HCT116 (cell line): Measurements from ENCODE around the gene RBFOX2. TPM values are rescaled to one million over a fixed set of nuclear protein-coding genes. Genes with fewer than 3 reads are reported as not detected.

ENCODE experiments used
- ATAC-seq: fragments of 200-7000 bp; cut with Tn5 transposase; 2 replicates; pipeline ENCODE4 v1.9.1; 2020; ENCODE audit warnings: mild to moderate bottlenecking, moderate library complexity
- BruUV-seq: library from RNA; stranded (reverse); fragments of 400-500 nt; replicated peaks from 2 replicates; lab custom pipeline; 2021; lab: Mats Ljungman, UMichigan
- CTCF ChIA-PET: fragments of 300-600 bp; sonication (Branson Sonifier 250); formaldehyde crosslinking; loops from one replicate; lab custom pipeline; 2021; ENCODE audit warnings: antibody characterized with exemption; lab: Charles Lee
- POLR2A ChIA-PET: fragments of 300-600, 350-600 bp; sonication (Branson Sonifier 250); formaldehyde crosslinking; loops from one replicate; lab custom pipeline; 2021; ENCODE audit warnings: antibody characterized with exemption; lab: Charles Lee
- RAD21 ChIA-PET, 2 experiments: fragments of 300-600 bp; sonication (Branson Sonifier 250); formaldehyde crosslinking; loops; one replicate each; lab custom pipeline; 2023; ENCODE audit warnings: low total read pairs in 2 of 2; ENCODE audit not compliant: uncharacterized antibody in 2 of 2, unreplicated experiment in 2 of 2, low non-redundant PET in 1 of 2; lab: Charles Lee
- DNase-seq: peaks from one replicate; pipeline ENCODE4 v3.0.0-alpha.2; 2010; ENCODE audit warnings: low read depth, low spot score
- H2AFZ ChIP-seq: fragments of 200-600 bp; shearing (Covaris generic), sonication (generic); 2 replicates; pipeline ENCODE4 v1.6.1; 2017; ENCODE audit warnings: low read depth, mixed run types, mixed read lengths, antibody characterized with exemption, low read length; ENCODE audit not compliant: poor library complexity, severe bottlenecking
- H3K27ac ChIP-seq: 2 replicates; pipeline ENCODE4 v1.5.1; 2012; ENCODE audit warnings: low read depth, low read length
- H3K27me3 ChIP-seq: fragments of 200-600 bp; sonication (generic); 2 replicates; pipeline ENCODE4 v1.6.1; 2016; ENCODE audit warnings: mixed run types, low read length, mixed read lengths; ENCODE audit not compliant: insufficient read depth
- H3K36me3 ChIP-seq, 2 experiments: fragments of 200-500 bp in 1 of 2; fragments of 200-600 bp in 1 of 2; sonication (Bioruptor generic) in 1 of 2; sonication (generic) in 1 of 2; 2 replicates each; pipeline versions ENCODE4 v1.5.1 to v1.6.1; 2014 to 2016; ENCODE audit warnings: low read length in 2 of 2, inconsistent platforms in 1 of 2, mixed read lengths in 1 of 2, mixed run types in 1 of 2; ENCODE audit not compliant: insufficient read depth in 2 of 2, control insufficient read depth in 1 of 2
- H3K4me1 ChIP-seq, 2 experiments: fragments of 200-600 bp in 1 of 2; sonication (generic) in 1 of 2; 2 replicates each; pipeline versions ENCODE4 v1.5.1 to v1.6.1; 2012 to 2017; ENCODE audit warnings: low read length in 2 of 2, inconsistent platforms in 1 of 2, mild to moderate bottlenecking in 1 of 2, mixed read lengths in 1 of 2, mixed run types in 1 of 2, moderate library complexity in 1 of 2; ENCODE audit not compliant: insufficient read depth in 2 of 2, control insufficient read depth in 1 of 2
- H3K4me2 ChIP-seq: fragments of 200-600 bp; sonication (generic); 2 replicates; pipeline ENCODE4 v1.6.1; 2017; ENCODE audit warnings: mixed run types, low read length, mixed read lengths
- H3K4me3 ChIP-seq, 2 experiments: fragments of 200-600 bp in 1 of 2; sonication (generic) in 1 of 2; replicated peaks in 1 of 2; 2 replicates each; pipeline ENCODE4 v1.5.1; 2011 to 2016; ENCODE audit warnings: low read length in 2 of 2, control low read depth in 1 of 2, low read depth in 1 of 2, mild to moderate bottlenecking in 1 of 2, mixed read lengths in 1 of 2, mixed run types in 1 of 2
- H3K79me2 ChIP-seq: fragments of 200-600 bp; sonication (generic); 2 replicates; pipeline ENCODE4 v1.6.1; 2017; ENCODE audit warnings: mild to moderate bottlenecking, mixed run types, low read length, moderate library complexity, mixed read lengths; ENCODE audit not compliant: insufficient read depth
- H3K9ac ChIP-seq: fragments of 200-600 bp; sonication (generic); 2 replicates; pipeline ENCODE4 v1.6.1; 2016; ENCODE audit warnings: low read length, mixed read lengths
- H3K9me2 ChIP-seq: fragments of 200-600 bp; sonication (generic), shearing (Covaris generic); 2 replicates; pipeline ENCODE4 v1.6.1; 2017; ENCODE audit warnings: mixed run types, mild to moderate bottlenecking, moderate library complexity; ENCODE audit not compliant: insufficient read depth
- H3K9me3 ChIP-seq, 2 experiments: fragments of 200-500 bp in 1 of 2; fragments of 200-600 bp in 1 of 2; sonication (Bioruptor generic) in 1 of 2; sonication (generic) in 1 of 2; 2 replicates each; pipeline ENCODE4 v1.6.1; 2014 to 2017; ENCODE audit warnings: low read length in 2 of 2, mixed read lengths in 2 of 2, inconsistent platforms in 1 of 2, low read depth in 1 of 2, mild to moderate bottlenecking in 1 of 2, mixed run types in 1 of 2, moderate library complexity in 1 of 2; ENCODE audit not compliant: control insufficient read depth in 1 of 2, insufficient read depth in 1 of 2
- H4K20me1 ChIP-seq: fragments of 200-600 bp; sonication (generic), shearing (Covaris generic); 2 replicates; pipeline ENCODE4 v1.6.1; 2017; ENCODE audit warnings: mixed run types, mild to moderate bottlenecking, moderate library complexity; ENCODE audit not compliant: insufficient read depth
- CEBPB ChIP-seq: IDR thresholded peaks from 2 replicates; pipeline ENCODE4 v1.6.1; 2012; ENCODE audit warnings: low read depth
- ELF1 ChIP-seq: IDR thresholded peaks from 2 replicates; pipeline ENCODE4 v1.6.1; 2012; ENCODE audit warnings: low read depth, borderline replicate concordance
- FOSL1 ChIP-seq: IDR thresholded peaks from 2 replicates; pipeline ENCODE4 v1.6.1; 2012; ENCODE audit warnings: low read depth
- POLR2A ChIP-seq: IDR thresholded peaks from 2 replicates; pipeline ENCODE4 v1.7.0; 2011; ENCODE audit warnings: borderline replicate concordance; ENCODE audit not compliant: insufficient read depth, insufficient read length; ENCODE audit errors: extremely low read depth
- REST ChIP-seq: IDR thresholded peaks from 2 replicates; pipeline ENCODE4 v1.6.1; 2012; ENCODE audit warnings: low read depth
- SP1 ChIP-seq: IDR thresholded peaks from 2 replicates; pipeline ENCODE4 v1.6.1; 2012; ENCODE audit warnings: low read depth
- SRF ChIP-seq: IDR thresholded peaks from 2 replicates; pipeline ENCODE4 v1.6.1; 2012; ENCODE audit warnings: low read depth
- TCF7L2 ChIP-seq: IDR thresholded peaks from 2 replicates; pipeline ENCODE4 v1.7.0; 2011; ENCODE audit warnings: borderline replicate concordance, inconsistent platforms; ENCODE audit not compliant: insufficient read depth, insufficient read length; ENCODE audit errors: extremely low read depth
- intact Hi-C: fragments of 100-400 bp; cut with micrococcal nuclease; formaldehyde crosslinking; loops from 2 replicates; pipeline ENCODE4 v1.10.0; 2022
- total RNA-seq: library from RNA; stranded (reverse); gene quantifications from one replicate; pipeline ENCODE4 v1.2.1, GENCODE V29; 2021; ENCODE audit not compliant: unreplicated experiment
- TF ChIP-seq, protein P1 (sequence below), 3 experiments: fragments of 200-600 bp in 1 of 3; sonication (generic) in 1 of 3; IDR thresholded peaks in 2 of 3; conservative IDR thresholded peaks in 1 of 3; 2 replicates each; pipeline ENCODE4 v1.5.1; 2012 to 2017; ENCODE audit warnings: low read depth in 2 of 3, low read length in 2 of 3, antibody characterized with exemption in 1 of 3, borderline replicate concordance in 1 of 3, control low read depth in 1 of 3, mild to moderate bottlenecking in 1 of 3, mixed read lengths in 1 of 3, mixed run types in 1 of 3, moderate library complexity in 1 of 3; ENCODE audit not compliant: insufficient read depth in 1 of 3

Gene RBFOX2
- total RNA-seq, 1 experiment from 2014 or later, result 83.9 TPM

DNA sequence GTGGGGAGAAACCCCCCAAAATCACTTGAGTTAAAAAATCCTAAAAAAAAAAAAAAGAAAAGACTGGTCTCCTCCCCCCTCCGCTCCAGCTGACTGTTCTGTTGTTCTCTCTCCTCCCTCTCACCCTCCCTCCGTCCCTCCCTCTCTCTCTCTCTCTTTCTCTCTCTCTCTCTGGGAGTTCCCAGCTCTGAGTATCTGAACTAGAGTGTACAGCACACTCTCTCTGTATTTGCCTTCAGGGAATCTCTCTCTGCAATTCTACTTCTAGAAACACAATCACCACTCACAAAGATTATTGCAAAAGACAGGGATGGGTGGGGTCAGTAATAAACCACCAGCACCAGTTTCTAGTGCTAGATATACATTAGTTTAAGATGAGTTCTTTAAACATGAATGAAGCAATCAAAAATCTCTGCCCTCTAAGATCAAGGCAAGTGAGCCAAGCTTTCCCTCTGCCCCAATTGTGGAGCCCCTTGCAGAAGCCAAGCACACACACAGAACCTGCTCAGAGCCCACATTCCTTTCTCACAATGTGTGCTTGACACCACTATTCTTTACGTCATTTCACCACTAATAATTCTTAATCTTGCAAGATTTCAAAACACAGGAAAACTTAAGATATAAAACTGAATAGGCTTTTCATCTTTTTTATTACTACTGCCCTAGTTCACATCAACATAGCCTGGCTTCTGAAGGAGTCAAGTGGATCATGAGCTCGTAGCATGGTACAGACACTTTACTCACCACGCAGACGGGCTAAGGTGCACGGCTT, 133.5 kb downstream of the RBFOX2 start:
- Histone ChIP-seq H3K27me3 (no peaks in the 10 kb centered on the region), H3K4me1 (peaks cover 6 to 12% of the 10 kb centered on the region in 2 experiments), H3K79me2 (peaks cover 59% of the 10 kb centered on the region), H3K4me3 (no peak overlapping the region), H3K36me3 (no peaks in the 10 kb centered on the region), H2AFZ (no peak overlapping the region), H3K9ac (no peak overlapping the region), H4K20me1 (no peaks in the 10 kb centered on the region), H3K9me3 (no peaks in the 10 kb centered on the region), H3K4me2 (no peak overlapping the region), H3K9me2 (no peaks in the 10 kb centered on the region), H3K27ac (no peak overlapping the region)
- ChIA-PET POLR2A (no interaction called here), CTCF (interaction anchor here (2.2 kb wide), 1 partner anchor 171 kb away, joined by 6 read pairs; no protein-coding TSS in a partner anchor), RAD21 (no interaction called here)
- intact Hi-C loops, result no loop called here
- ATAC-seq (no peak), DNase-seq (no peak)
- no TSS peak for BruUV-seq
- TF ChIP-seq FOSL1 (no peak), CEBPB (no peak), TCF7L2 (no peak), SRF (no peak), POLR2A (no peak), REST (no peak), ELF1 (no peak), SP1 (no peak)
- TF ChIP-seq, protein P1, sequence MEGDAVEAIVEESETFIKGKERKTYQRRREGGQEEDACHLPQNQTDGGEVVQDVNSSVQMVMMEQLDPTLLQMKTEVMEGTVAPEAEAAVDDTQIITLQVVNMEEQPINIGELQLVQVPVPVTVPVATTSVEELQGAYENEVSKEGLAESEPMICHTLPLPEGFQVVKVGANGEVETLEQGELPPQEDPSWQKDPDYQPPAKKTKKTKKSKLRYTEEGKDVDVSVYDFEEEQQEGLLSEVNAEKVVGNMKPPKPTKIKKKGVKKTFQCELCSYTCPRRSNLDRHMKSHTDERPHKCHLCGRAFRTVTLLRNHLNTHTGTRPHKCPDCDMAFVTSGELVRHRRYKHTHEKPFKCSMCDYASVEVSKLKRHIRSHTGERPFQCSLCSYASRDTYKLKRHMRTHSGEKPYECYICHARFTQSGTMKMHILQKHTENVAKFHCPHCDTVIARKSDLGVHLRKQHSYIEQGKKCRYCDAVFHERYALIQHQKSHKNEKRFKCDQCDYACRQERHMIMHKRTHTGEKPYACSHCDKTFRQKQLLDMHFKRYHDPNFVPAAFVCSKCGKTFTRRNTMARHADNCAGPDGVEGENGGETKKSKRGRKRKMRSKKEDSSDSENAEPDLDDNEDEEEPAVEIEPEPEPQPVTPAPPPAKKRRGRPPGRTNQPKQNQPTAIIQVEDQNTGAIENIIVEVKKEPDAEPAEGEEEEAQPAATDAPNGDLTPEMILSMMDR (IDR thresholded peaks at IDR 0.05 in 2 of 3, conservative IDR thresholded peaks at IDR 0.05 in 1 of 3; ENCODE audit: borderline replicate concordance in 1 of 3, insufficient read depth in 1 of 3, low read depth in 2 of 3, low read length in 2 of 3), result no peak
